ENCODE results near the gene C19orf25. TPM values are rescaled to one million over a fixed set of nuclear protein-coding genes. Genes with fewer than 3 reads are reported as not detected.
"Not testable (repeated sequence)": the region's sequence is repeated elsewhere in the genome, so short reads cannot be mapped to it uniquely, and the experiment has no call there.

C19orf25 gene
- total and polyA plus RNA-seq, 8 donors = 17.7 to 32.2 (median 24.7) TPM

DNA sequence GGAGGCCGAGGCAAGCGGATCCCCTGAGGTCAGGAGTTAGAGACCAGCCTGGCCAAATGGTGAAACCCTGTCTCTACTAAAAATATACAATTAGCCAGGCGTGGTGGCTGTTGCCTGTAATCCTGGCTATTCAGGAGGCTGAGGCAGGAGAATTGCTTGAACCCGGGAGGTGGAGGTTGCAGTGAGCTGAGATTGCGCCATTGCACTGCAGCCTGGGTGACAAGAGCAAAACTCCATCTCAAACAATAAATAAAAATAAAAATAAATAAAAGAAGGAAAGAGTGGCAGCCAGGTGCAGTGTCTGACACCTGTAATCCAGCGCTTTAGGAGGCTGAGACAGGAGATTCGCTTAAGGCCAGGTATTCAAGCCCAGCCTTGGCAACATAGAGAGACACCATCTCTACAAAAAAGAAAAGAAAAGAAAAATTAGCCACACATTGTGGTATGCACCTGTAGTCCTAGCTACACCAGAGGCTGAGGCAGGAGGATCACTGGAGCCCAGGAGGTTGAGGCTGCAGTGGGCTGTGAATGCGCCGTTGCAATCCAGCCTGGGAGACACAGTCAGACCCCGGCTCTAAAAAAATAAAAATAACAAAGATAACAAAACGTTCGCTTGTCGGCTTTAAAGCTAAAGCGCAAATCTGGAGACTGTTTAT is 23.5 kb upstream of the C19orf25 start:
- H3K27me3 ChIP-seq = peaks cover 20 to 61% of the 10 kb centered on the region in 2 donors
- H3K27ac ChIP-seq = no peak overlapping the region
- DNase-seq (no peak), ATAC-seq (no peak)
- H3K36me3 ChIP-seq = no peaks in the 10 kb centered on the region
- no peaks in the 10 kb centered on the region for H3K9me3 ChIP-seq
- H3K4me3 ChIP-seq = no peak overlapping the region
- peaks cover 0 to 5% of the 10 kb centered on the region in 2 donors for H3K4me1 ChIP-seq
- intact Hi-C loops (cut with DNase I) = no loop called here
- TF ChIP-seq, protein P1, sequence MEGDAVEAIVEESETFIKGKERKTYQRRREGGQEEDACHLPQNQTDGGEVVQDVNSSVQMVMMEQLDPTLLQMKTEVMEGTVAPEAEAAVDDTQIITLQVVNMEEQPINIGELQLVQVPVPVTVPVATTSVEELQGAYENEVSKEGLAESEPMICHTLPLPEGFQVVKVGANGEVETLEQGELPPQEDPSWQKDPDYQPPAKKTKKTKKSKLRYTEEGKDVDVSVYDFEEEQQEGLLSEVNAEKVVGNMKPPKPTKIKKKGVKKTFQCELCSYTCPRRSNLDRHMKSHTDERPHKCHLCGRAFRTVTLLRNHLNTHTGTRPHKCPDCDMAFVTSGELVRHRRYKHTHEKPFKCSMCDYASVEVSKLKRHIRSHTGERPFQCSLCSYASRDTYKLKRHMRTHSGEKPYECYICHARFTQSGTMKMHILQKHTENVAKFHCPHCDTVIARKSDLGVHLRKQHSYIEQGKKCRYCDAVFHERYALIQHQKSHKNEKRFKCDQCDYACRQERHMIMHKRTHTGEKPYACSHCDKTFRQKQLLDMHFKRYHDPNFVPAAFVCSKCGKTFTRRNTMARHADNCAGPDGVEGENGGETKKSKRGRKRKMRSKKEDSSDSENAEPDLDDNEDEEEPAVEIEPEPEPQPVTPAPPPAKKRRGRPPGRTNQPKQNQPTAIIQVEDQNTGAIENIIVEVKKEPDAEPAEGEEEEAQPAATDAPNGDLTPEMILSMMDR (IDR thresholded peaks at IDR 0.05) = no peak

DNA sequence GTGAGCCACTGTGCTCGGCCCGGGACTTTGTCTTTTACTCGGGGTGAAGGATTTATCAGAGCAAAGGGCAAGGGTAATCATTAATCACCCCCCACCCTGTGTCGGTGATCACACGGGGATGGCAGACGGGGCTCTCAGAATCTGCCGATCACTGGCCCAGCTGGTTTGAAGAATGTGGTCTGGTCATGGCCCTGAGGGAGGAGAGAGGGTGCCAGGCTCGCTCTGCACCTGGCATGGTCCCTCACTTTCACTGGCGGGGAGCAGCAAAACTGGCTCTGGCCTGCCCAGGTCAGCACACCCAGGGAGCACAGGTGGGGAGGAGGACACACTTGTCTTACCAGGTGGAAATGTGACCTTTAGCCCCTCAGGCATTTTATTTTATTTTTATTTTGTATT is 22.2 kb upstream of the C19orf25 start:
- Histone ChIP-seq H3K27me3 (peaks cover 20 to 73% of the 10 kb centered on the region in 2 donors), H3K4me1 (peaks cover 0 to 3% of the 10 kb centered on the region in 2 donors), H3K27ac (no peak overlapping the region), H3K36me3 (no peaks in the 10 kb centered on the region), H3K4me3 (no peak overlapping the region), H3K9me3 (no peaks in the 10 kb centered on the region)
- ATAC-seq (no peak), DNase-seq (no peak)
- intact Hi-C loops (cut with DNase I) = no loop called here
- TF ChIP-seq, protein P1 (IDR thresholded peaks at IDR 0.05) = no peak

DNA sequence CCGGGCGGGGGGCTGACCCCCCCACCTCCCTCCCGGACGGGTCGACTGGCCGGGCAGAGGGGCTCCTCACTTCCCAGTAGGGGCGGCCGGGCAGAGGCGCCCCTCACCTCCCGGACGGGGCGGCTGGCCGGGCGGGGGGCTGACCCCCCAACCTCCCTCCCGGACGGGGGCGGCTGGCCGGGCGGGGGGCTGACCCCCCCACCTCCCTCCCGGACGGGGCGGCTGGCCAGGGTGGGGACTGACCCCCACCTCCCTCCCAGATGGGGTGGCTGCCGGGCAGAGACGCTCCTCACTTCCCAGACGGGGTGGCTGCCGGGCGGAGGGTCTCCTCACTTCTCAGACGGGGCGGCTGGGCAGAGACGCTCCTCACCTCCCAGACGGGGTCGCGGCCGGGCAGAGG is 20.2 kb upstream of the C19orf25 start:
- H3K27me3 ChIP-seq = peaks cover 18 to 72% of the 10 kb centered on the region in 2 donors
- DNase-seq; H3K4me1 ChIP-seq; ATAC-seq; H3K36me3 ChIP-seq; intact Hi-C loops (cut with DNase I); H3K27ac ChIP-seq; H3K9me3 ChIP-seq; H3K4me3 ChIP-seq: not testable (repeated sequence)

DNA sequence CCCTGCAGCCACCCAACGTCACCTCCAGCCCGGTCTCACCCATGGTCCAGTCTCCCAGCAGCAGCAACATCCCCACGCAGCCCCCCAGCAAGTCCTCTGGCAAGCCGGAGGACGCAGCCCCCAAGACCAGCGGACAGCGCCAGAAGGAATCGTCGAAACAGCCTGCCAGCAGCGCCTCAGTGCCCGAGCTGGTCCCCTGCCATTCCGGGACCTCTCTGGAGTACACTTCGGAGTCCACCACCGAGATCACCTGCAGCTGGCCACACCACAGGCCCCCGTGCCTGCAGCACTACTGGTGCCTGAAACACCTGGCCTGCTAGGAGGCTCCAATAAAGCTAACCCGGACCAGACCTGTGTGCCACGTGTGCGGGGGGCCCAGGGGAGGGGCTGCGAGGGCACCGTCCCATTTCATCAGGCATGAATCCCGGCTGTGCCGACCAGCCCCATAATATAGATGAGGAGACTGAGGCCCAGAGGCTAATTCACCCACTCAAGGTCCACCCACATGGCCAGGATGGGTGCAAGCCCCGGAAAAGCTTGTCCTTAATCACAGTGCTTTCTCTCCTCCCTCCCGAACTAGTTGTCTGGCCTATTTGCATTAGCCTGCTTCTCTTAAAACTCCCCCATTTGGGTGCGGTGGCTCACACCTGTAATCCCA is 18.7 kb upstream of the C19orf25 start:
- H3K27me3 ChIP-seq = peaks cover 4 to 64% of the 10 kb centered on the region in 2 donors
- no peaks in the 10 kb centered on the region for H3K4me1 ChIP-seq
- H3K9me3 ChIP-seq = no peaks in the 10 kb centered on the region
- no peaks in the 10 kb centered on the region for H3K36me3 ChIP-seq
- no peak overlapping the region for H3K4me3 ChIP-seq
- no peak for ATAC-seq
- DNase-seq = no peak
- TF ChIP-seq, protein P1 (IDR thresholded peaks at IDR 0.05) = no peak
- intact Hi-C loops (cut with DNase I) = no loop called here
- no peak overlapping the region for H3K27ac ChIP-seq

DNA sequence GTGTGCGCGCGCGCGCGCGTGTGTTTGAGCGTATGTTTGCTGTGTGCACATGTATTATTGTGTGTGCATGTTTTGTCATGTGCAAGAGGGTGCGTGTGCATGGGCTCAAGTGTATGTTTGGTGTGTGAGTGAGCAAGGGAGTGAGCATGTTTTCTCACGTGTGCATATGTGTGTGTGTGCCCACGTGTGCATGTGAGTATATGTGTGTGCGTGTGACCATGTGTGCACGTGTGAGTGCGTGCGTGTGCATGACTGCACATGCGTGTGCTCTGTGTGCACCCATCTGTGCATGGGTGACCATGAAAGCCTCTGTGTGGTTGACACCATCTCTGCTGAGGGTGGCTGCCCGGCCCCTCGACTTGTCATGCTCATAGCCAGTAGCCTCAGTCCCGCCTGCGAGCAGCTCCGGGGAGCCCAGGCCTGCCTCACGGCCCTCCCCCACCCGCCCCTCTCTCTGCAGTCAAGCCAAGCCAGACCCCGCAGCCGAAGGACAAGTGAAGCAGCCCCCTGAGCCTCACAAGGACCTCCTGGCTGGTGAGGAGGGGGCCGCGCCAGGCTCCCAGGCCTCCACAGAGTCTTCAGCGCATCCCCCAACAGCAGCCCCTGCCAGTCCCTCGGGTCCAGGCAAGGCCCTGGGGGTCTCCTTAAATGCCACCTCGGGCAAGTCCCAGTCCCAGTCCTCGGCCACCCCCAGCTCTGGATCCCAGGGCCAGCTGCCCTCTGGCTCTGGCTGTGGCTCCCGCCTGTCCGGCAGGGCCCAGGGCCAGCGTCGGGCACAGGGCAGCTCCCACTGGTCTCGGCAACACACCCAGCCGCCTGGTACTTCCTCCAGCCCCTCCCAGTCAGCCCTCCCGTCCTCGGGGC is 17.9 kb upstream of the C19orf25 start:
- Histone ChIP-seq H3K27ac (no peak overlapping the region), H3K9me3 (no peaks in the 10 kb centered on the region), H3K4me1 (no peaks in the 10 kb centered on the region), H3K4me3 (no peak overlapping the region), H3K36me3 (no peaks in the 10 kb centered on the region), H3K27me3 (peaks cover 0 to 64% of the 10 kb centered on the region in 2 donors)
- no peak for ATAC-seq
- TF ChIP-seq, protein P1 (IDR thresholded peaks at IDR 0.05) = no peak
- intact Hi-C loops (cut with DNase I) = no loop called here
- no peak for DNase-seq

Data from left lung (tissue), 10 donors.